Measurements from ENCODE around the gene USP48. TPM values are rescaled to one million over a fixed set of nuclear protein-coding genes. Genes with fewer than 3 reads are reported as not detected.

USP48 gene
- total RNA-seq, 1 experiment from 2014 or later = 84.8 TPM

DNA sequence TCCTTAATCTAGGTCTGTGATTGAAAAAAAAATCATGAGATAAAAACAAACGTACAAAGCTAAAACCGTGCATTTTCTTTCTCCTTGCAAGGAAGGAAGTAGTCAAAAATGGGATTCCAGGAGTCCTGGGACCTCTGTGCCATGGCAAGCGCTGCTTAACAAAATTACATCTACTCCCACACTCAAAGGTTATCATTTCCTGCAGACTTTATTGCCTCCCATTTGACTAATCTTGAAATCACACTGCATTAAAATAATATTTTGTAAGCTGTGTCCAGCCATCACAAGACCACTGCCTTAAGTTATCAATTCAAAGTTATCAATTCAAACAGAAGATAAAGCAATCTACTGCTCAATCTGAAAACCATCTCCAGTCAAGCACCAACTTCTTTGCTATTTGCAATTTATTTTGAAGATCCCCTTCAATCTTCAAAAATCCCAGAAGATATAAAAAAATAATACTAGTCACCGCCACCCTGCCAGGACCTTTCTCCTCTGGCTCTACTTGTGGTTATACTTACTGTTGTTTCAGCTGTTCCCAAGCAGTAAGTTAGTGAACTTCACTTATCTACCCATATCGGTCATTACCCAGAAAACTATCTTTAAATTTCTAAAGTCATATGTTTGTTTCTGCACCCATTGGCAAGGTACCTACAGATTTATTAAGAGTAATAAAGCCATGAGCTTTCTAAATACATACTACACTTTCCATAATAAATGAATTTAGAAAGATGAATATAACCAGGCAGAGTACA is 75.7 kb downstream of the USP48 start:
- H2AFZ ChIP-seq (ENCODE audit: low read length) = no peak overlapping the region
- H3K36me3 Mint-ChIP-seq (ENCODE audit: insufficient read depth in 1 of 3, low read depth in 3 of 3) = peaks cover 11 to 43% (median 39%) of the 10 kb centered on the region in 3 experiments; a peak in 6 of 7 replicates
- H2AK5ac ChIP-seq (ENCODE audit: insufficient read length, low read length) = no peak overlapping the region
- no peak overlapping the region for H2BK15ac ChIP-seq (ENCODE audit: low read depth, low read length)
- no peak overlapping the region for H2BK12ac ChIP-seq (ENCODE audit: insufficient read length, low read depth, low read length)
- no peaks in the 10 kb centered on the region for H3K79me2 ChIP-seq (ENCODE audit: insufficient read depth, low read length)
- no peak overlapping the region for H4K8ac ChIP-seq (replicated peaks; ENCODE audit: insufficient read length, low read depth, low read length)
- H2BK20ac ChIP-seq (ENCODE audit: low read depth, low read length, poor library complexity, severe bottlenecking) = no peak overlapping the region
- no peaks in the 10 kb centered on the region for H4K20me1 ChIP-seq (ENCODE audit: control insufficient read depth, insufficient read depth, insufficient read length)
- H3K27ac Mint-ChIP-seq = peak overlapping the region in 2 of 3 experiments; percentile 19 to 85; a peak in 3 of 7 replicates
- no peak overlapping the region for H3T11ph ChIP-seq (ENCODE audit: low read length)
- H3K23ac ChIP-seq (ENCODE audit: insufficient read length, low read depth, low read length) = no peak overlapping the region
- no peaks in the 10 kb centered on the region for H3K27me3 ChIP-seq (ENCODE audit: insufficient read depth, low read length)
- H3K4me3 Mint-ChIP-seq = no peak overlapping the region
- H3K79me1 ChIP-seq (ENCODE audit: insufficient read depth, low read depth, low read length, poor library complexity, severe bottlenecking) = no peaks in the 10 kb centered on the region
- no peaks in the 10 kb centered on the region for H3K9me3 Mint-ChIP-seq
- H3K56ac ChIP-seq (ENCODE audit: insufficient read length, low read depth, low read length) = no peak overlapping the region
- no peak overlapping the region for H3K18ac ChIP-seq (ENCODE audit: insufficient read length, low read depth, low read length)
- no peak overlapping the region for H3K4me2 ChIP-seq (ENCODE audit: insufficient read depth, insufficient read length, low read length)
- no peak overlapping the region for H3K4ac ChIP-seq (ENCODE audit: low read depth, low read length)
- no peak overlapping the region for H2BK5ac ChIP-seq (ENCODE audit: insufficient read length, low read length)
- no peak for DNase-seq
- H3K4me1 Mint-ChIP-seq = peaks cover 18 to 25% of the 10 kb centered on the region in 2 experiments
- no peaks in the 10 kb centered on the region for H3K9me3 ChIP-seq (ENCODE audit: control insufficient read depth, low read depth, low read length)
- no peak overlapping the region for H3K14ac ChIP-seq (ENCODE audit: insufficient read depth, low read length)
- H2BK120ac ChIP-seq (ENCODE audit: low read depth, low read length, poor library complexity, severe bottlenecking) = no peak overlapping the region
- no peaks in the 10 kb centered on the region for H3K23me2 ChIP-seq (ENCODE audit: insufficient read length, low read depth, low read length, poor library complexity, severe bottlenecking)
- H3K9ac ChIP-seq (ENCODE audit: extremely low read depth, insufficient read length, low read length) = no peak overlapping the region
- no peak overlapping the region for H4K5ac ChIP-seq (ENCODE audit: insufficient read length, low read depth, low read length)
- no CpG with 5 or more reads among the region's 5 CpGs for WGBS (ENCODE audit: extremely low coverage, insufficient read length, low lambda C conversion rate)
- TF ChIP-seq, protein P1, sequence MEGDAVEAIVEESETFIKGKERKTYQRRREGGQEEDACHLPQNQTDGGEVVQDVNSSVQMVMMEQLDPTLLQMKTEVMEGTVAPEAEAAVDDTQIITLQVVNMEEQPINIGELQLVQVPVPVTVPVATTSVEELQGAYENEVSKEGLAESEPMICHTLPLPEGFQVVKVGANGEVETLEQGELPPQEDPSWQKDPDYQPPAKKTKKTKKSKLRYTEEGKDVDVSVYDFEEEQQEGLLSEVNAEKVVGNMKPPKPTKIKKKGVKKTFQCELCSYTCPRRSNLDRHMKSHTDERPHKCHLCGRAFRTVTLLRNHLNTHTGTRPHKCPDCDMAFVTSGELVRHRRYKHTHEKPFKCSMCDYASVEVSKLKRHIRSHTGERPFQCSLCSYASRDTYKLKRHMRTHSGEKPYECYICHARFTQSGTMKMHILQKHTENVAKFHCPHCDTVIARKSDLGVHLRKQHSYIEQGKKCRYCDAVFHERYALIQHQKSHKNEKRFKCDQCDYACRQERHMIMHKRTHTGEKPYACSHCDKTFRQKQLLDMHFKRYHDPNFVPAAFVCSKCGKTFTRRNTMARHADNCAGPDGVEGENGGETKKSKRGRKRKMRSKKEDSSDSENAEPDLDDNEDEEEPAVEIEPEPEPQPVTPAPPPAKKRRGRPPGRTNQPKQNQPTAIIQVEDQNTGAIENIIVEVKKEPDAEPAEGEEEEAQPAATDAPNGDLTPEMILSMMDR (conservative IDR thresholded peaks at IDR 0.05) = no peak
- H4K91ac ChIP-seq (ENCODE audit: insufficient read length, low read depth, low read length) = no peak overlapping the region
- no peak overlapping the region for H3K27ac ChIP-seq (ENCODE audit: insufficient read length, low read depth, low read length)
- peaks cover 2% of the 10 kb centered on the region for H3K4me1 ChIP-seq (ENCODE audit: insufficient read depth, low read length)
- H3K27me3 Mint-ChIP-seq (ENCODE audit: low read depth) = no peaks in the 10 kb centered on the region
